Fibroblast of peridontal ligament (primary cell): ENCODE results near the gene KIAA0513.
A peak's percentile ranks its signal among the peaks of the same experiment; 100 is the strongest.

Experiments
- DNase-seq: peaks from one replicate; pipeline ENCODE4 v3.0.0-alpha.2; 2010; ENCODE audit errors: extremely low read depth

Gene KIAA0513

DNA sequence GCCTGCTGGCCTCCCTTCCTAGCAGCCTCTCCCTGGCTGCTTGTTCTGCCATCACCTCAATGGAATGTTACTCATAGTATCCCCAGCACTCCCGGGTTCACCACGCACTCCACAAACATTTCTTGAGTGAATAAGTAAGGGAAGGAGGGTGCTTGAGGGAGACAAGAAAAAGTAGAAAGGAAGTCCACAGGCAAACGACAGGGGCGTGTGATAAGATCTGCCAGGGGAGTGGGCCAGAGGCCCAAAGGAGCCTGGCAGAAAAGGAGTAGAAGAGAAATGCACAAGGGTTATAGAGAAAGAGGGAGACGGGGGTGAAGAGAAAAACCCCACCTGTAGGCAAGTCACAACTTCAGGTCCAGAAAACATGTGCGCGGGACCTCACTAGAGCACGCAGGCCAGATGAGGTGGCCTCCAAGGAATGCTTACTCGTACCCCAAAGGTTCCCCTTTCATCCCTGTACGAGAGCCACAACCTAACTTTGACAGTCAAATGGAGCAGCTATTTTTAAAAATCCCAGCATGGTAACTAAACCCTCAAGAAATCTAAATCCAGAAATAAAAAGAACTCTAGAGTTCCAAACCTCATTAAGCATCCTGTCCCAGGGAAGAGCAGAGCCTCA lies 22.9 kb upstream of the KIAA0513 start:
- peak; percentile 90 for DNase-seq

DNA sequence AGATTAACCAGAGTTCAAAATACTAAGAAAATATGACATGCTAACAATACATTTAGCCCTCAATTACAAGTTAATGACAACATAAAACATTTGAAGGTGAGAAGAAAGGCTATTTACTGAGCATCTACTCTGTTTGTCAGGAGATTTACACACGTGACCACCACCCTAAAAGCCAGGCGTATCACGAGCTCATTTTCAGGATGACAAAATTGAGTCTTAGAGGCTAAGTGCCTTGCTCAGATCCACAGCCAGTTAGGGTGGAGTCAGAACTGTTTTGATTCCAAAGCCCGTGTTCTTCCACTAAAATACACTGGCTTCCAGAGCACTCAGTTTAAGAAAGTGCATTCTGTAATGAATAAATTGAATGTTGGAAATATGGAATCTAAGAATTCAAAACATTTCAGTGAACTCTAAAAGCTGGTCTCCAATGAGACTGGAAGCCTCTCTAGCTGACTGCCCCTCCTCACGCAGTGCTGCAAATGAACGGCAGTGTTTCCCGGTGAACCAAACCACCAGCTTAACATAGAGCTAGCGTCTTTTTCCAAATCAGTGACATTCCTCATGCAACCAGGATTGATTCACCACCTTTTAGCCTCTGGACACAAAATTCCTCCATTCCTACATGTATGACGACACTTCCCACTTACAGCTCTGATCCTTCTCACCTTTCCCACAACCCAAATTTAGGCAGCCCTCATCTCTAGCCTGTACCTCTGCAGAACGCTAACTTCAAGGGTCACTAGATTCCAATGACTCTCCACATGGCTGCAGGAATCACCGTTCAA lies 22.1 kb upstream of the KIAA0513 start:
- peak; percentile 88 for DNase-seq

DNA sequence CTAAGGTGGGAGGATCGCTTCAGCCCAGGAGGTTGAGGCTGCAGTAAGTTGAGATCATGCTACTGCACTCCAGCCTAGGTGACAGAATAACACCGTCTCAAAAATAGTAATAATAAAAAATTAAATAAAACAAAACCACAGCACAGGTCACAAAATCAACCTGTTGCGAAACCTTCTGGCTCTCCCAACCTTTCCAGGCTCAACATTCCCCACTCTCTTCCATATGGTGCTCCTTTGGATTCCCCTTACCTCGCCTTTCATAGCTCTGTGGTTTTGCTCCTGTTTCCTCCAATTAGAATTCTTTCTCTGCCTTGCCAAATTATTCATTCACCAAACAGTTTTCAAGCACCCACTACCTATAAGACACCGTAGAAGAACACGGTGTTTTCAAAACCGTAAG lies 21.0 kb upstream of the KIAA0513 start:
- DNase-seq: peak; percentile 48

DNA sequence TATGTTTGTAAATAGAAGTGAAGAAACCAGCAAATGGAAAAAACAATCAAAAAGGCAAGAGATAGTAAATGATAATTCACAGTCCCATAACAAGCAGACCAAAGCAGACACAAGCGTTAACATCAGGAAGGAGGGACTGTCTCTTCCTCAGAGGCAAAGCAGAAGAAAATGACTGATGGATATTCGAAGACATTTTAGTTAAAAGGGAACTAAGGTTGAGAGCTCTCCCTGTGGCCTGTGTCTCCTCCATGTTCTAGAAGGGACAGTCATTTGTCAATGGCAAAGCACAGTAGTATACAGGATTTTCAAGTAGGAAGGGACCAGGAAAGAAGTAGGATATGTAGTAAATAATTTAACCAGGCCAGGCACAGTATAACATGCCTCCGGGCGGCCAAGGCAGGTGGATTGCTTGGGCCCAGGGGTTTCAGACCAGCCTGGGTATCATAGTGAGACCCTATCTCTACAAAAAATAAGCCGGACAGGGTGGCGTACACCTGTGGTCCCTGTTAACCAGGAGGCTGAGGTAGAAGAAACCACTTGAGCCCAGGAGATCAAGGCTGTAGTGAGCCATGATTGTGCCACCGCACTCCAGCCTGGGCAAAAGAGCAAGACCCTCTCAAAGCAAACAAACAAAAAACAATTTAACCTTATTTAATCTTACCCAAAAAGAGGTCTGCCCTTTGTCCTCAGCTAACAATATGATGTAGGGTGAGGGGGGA lies 19.9 kb upstream of the KIAA0513 start:
- DNase-seq: no peak

DNA sequence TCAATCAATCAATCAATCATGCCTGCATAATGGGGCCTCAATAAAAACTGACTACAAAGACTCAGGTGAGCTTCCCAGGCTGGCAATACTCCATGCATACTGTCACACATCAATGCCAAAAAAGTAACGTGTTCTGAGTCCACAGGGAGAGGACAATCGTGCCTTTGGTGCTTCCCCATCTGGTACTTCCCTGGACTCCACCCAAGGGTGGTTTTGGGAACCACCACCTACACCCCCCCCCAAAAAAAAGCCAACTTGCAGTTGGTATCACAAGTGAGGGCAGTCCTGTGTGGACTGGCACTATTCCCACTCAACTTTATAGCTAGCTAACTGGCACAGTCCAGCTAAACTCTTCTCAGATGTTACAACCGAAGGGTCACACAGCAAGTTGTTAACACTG lies 19.3 kb upstream of the KIAA0513 start:
- DNase-seq: no peak

DNA sequence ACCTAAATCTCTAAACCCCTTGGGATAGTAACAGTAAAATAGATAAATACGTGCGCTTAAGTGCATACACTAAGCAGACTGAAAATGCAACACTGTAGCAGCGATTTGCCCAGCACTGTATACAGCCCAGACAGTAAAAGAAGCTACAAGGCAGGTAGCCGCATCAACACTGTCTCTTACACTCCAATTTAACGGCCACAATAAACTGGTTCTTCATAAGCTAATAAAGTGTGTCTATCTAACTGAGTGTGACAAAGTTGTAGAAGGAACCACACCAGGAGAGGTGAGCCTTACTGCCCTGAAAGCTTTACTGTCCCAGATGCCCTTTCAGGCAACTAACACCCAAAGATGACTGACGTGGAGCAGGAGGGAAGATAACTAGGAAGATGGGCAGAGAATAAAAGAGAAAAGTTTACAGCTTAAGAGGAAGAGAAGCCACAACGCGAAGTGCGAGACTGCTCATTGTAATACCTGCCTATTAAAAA lies 17.1 kb upstream of the KIAA0513 start:
- no peak for DNase-seq

DNA sequence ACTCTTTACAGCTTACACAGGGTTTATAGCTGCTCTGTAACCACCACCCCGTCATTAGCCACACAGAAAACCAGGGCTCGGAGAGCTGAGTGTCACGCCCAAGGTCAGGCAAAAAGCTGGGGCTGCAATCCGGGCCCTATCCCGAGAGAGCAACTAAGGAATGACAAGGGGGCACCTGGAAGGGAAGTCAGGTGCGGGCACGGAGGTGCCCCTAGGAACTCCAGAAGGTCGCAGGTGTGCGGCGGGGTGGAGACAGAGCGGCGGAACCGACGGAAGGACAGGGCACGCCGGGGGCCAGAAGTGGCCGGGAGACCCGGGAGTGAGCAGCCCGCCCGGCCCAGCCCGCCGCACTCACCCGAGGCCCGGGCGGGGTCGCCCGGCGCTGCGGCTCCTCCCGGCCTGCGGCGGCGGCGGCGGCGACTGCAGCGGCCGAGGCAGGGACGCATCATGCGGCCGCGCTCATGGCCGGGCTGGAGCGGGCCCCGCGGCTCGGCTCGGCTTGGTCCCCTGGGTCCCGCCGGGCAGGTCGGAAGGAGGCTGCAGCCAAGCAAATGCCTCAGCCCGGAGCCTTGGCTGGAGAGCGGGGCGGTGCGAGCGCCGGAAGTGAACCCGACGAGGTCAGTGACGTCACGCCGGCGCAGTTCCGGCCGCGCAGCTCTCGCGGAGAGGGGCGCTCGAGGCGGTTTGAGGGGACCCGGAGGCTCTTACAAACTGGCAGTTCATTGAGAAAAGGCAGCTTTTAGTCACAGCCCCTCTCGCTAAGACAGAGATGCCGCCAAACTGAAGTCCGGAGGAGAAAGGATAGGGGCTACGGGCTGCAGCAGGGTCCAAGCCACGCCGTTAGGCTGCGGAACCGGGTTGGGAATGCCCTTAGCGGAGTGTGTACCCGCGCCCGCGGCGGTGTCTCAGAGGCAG lies 16.4 kb upstream of the KIAA0513 start, which contains the start of gene ZDHHC7:
Gene ZDHHC7, minus strand, starts transcription at position 605 of the 915 bp plus-strand sequence. CDS start 20,917 bp downstream, outside the sequence.
- DNase-seq: peak; percentile 85

DNA sequence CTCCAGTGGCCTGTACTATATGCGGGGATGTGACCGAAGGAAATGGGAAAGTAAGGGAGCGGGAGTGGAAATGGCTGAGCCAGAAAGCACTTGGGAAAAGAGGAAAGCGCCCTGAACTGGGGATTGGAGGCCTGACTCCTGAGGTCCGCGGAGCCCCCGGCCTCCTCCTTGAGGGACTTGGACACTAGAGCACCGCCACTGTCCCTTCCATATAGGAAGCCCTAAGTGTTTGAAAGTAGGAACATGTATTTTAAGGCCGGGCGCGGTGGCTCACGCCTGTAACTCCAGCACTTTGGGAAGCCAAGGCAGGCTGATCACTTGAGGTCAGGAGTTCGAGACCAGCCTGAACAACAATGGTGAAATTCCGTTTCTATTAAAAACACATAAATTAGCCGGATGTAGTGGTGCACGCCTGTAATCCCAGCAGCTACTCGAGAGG lies 15.7 kb upstream of the KIAA0513 start:
- DNase-seq: no peak

DNA sequence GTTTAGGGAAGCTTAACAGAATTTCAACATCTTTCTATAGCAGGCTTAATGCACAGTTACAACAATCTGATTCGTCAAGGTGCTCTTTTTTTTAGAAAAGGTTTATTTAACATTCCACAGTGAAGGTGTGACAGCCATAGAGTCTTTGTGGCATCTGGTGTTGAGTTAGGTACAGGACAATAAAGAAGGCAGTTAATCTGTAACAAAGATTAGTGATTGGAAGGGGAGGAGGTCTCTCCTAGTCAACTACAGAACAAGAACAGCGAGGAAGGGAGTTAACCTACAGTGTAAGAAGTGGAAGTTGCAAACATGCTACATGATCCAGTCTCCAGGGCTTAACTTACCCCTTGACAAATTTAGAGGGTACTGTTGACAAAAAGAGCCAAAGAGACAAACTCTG lies 13.3 kb upstream of the KIAA0513 start:
- DNase-seq: no peak

DNA sequence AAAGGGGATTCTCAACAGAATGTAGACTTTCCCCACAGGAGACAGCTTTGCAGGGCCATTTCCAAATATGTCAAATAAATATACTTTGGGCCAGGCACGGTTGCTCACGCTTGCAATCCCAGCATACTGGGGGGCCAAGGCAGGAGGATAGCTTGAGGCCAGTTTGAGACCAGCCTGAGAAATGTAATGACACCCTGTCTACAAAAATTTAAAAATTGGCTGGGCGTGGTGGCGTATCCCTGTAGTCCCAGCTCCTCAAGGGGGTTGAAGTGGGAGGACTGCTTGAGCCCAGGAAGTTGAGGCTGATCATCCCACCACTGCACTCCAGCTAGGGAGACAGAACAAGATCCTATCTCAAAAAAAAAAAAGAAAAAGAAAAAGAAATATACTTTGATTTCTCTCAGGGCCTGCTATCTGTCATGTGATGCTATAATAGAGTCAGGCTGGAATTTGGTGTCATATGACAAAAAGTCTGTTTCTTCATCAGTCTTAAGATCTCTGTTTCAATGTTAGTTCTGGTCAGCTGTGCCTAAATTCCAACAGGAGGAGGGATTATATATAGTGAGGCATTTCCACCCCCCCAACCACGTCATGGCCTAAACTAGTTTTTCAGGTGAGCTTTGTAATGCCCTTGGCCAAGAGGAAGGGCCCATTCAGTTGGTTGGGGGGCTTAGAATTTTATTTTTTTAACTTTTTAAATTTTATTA lies 12.0 kb upstream of the KIAA0513 start:
- peak; percentile 66 for DNase-seq

DNA sequence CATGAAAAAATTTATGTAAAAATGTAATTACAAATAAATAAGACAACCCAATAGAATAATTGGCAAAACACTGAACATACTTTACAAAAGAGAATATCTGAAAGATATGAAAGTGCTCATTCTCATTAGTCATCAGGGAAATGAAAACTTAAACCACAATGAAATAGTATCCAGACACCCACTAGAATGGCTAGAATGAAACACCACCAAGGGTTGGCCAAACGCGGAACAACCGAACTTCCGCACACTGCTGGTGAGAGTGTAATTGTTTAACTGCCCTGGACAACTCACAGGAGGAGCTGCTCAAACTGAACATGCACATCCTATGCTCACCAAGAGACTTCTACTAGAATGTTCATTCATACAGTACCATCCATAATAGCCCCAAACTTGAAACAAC lies 10.4 kb upstream of the KIAA0513 start:
- DNase-seq: no peak

DNA sequence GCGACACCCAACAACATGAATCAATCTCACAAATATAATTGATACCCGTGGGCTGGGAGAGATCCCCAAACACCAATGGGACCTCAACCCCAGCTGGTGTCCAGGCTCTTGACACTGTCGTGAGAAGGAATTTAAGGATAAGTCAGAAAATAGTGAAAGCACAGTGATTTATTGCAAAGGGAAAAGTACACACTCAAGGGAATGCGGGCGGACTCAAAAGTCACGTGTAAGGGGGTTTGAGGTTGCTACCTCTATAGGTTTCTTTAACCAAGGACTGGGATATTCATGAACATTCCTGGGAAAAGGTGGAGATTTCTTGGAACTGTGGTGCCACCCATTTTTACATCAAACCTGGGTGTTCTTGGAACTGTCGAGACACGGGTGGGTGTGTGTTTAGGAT lies 10.0 kb upstream of the KIAA0513 start:
- no peak for DNase-seq

DNA sequence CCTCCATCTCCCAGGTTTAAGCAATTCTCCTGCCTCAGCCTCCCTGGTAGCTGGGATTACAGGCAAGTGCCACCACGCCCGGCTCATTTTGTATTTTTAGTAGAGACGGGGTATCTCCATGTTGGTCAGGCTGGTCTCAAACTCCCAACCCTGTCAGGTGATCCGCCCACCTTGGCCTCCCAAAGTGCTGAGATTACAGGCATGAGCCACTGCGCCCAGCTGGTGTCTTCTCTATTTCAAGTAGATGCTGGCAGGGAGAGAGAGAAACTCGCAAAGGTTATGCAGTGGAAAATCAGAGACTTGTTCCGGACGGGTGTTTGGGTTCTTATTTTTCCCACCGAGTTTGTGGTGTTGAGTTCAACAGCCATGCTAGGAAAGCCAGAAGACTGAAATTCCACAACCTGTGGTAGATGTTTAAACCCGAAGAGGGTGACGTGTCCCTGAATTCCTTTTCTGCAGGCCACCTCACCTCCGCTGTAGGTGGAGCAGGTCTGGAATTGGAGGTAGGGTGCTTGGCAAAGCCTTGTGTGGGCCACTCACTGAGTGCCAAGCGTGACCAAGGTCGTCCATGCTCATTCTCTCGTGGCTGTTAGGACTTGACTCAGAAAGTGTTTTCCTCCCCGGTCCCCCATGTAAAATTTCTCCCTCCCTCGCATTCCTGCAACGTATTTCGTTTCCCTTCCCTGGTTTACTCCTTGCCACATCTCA lies 8.9 kb upstream of the KIAA0513 start:
- no peak for DNase-seq

DNA sequence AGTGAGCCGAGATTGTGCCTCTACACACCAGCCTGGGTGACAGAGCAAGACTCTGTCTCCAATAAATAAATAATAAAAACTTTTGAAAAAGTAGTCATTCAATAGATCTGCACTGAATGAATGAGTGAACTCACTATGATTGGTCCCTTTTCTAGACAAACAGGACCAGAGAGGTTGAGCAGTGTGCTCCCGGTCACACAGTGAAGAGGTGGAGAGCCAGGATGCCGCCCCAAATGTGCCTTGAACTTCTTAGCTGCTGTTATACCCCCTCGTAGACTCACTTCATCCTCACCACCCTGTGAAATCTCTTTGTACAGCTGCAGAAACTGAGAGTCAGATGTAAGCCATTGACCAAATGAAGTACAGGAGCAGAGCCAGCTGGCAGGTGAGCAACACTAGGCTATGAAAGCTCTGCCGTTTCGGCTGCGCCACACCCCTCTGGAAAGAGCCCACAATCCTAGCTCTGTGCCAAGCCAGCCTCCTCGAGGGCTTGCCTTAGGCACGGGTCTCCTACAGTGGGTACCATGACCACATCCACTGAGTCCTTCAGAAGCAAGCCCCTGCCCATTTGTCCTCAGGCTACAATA lies 7.8 kb upstream of the KIAA0513 start:
- no peak for DNase-seq

DNA sequence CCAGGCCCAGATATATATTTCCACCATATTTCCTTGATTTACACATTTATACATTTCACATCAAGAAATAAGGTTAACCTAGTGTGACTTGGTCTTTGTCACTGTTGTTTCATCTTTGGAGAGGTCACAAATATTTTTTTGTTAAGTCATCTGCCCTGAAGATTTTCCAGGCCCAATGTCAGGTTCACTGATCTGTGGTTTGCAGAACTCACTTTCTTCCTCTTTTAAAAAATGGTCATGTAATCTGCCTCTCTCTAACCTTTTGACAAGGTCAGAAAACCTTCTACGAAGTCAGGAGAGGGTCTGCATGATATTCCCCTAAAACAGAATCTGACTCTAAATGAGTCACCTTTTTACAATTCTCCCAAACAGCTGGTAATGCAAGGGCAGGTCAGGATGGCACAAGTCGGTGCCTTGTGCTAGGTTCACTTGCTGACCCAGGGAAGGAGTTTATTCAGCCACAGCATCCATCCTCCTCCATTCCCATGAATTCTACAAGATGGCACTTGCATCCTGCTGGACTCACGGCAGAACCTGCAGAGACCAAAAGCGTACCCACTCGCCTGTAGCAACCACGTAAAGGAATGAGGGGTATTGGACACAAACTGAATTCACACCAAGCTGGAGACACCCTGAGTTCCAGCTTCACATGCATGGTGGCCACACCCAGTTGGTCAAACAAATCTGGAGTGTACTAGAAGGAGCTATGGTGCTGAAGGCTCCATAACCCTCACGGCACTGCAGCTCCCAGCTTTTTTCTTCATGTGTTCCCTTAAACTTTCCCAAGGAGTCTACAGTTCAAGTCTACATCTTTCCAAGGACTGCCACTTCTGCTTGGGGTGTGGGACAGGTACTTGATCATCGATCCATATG lies 1.6 kb upstream of the KIAA0513 start:
- no peak for DNase-seq

DNA sequence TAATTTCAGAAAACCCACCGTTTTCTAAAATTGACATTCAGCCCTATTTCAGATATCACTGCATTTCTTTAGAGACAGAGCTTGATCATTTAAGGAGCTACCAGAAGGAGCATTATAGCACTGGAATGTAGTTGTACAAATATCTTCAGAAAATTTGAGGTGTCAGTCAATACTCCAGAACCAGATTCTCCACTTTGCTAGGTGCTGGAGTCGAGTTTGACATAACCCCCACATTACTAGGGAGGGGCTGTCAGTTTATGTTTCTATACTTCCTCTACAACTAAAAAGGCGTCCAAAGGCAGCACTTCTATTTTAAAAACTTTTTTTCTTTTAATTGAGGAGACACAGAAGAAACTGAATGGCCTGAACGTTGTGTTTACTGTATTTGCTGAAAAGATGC lies 892 bp upstream of the KIAA0513 start:
- no peak for DNase-seq

DNA sequence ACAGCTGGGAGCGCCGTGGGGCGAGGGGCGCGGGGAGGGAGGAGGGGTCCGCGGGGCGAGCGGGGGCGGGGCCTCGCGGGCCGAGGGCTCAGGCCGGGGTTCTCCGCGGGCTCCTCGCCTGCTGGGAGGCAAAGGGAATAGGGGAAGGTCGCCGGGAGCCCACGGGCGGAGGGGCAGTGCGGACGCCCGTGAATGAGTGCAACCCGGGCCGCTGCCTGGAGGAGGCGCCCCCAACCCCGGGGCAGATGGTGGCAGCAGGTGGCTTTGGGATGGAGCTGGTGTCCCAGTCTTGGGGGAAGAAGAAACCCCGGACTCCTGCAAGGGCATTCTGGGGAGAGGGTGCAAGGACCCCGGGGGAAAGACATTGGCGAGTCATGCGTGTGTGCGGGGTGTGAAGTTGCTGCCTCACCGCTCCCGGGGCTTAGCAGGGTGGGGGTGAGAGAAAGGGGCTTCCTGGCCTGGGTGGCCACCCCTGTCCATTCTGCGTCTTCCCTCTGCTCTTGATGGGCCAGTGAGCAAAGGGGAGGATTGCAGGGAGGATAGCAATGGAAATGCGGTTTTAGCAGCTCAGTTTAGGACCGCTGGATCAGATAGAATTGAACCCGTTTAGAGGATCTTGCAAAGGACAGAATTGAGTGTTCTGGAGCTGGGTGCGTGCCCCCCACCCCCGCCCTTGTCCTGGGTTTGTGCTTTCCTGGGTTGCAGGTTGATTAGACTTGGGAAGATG lies 526 bp downstream of the KIAA0513 start:
- no peak for DNase-seq
